Endothelial cell of umbilical vein (primary cell): ENCODE measurements around the gene DARS1. TPM values are rescaled to one million over a fixed set of nuclear protein-coding genes. Genes with fewer than 3 reads are reported as not detected.
"Not testable (repeated sequence)": the region's sequence is repeated elsewhere in the genome, so short reads cannot be mapped to it uniquely, and the experiment has no call there.

Source experiments
- BruUV-seq: library from RNA; stranded (reverse); fragments of 400-500 nt; replicated peaks from 2 replicates; lab custom pipeline; 2021; lab: Mats Ljungman, UMichigan
- CTCF ChIA-PET: fragments of 300-600, 350-600 bp; sonication (Branson Sonifier 250); formaldehyde crosslinking; loops from one replicate; lab custom pipeline; 2021; ENCODE audit warnings: antibody characterized with exemption, inconsistent platforms; lab: Charles Lee
- POLR2A ChIA-PET: fragments of 300-600, 350-600 bp; sonication (Branson Sonifier 250); formaldehyde crosslinking; loops from one replicate; lab custom pipeline; 2021; ENCODE audit warnings: antibody characterized with exemption, inconsistent platforms; lab: Charles Lee
- DNase-seq: peaks from one replicate; pipeline ENCODE4 v3.0.0-alpha.2; 2011; ENCODE audit warnings: low read depth, low spot score
- FAIRE-seq: peaks from 2 replicates; lab custom pipeline; 2011; peaks lifted over from hg19 to GRCh38; lab: Jason Lieb, UNC
- H2AFZ ChIP-seq: 2 replicates; pipeline ENCODE4 v1.6.0; 2012; ENCODE audit warnings: low read depth, low read length, control low read depth, inconsistent platforms
- H3K27ac ChIP-seq: 2 replicates; pipeline ENCODE4 v1.5.1; 2011; ENCODE audit warnings: low read depth, mild to moderate bottlenecking, control low read depth, low read length, moderate library complexity; ENCODE audit not compliant: insufficient read depth
- H3K27me3 ChIP-seq, 2 experiments: 2 replicates each; pipeline versions ENCODE4 v1.6.0 to v1.6.1; 2011; ENCODE audit warnings: low read length in 2 of 2, mixed read lengths in 1 of 2; ENCODE audit not compliant: control insufficient read depth in 2 of 2, insufficient read depth in 2 of 2
- H3K36me3 ChIP-seq, 2 experiments: 2 replicates in 1 of 2; 3 replicates in 1 of 2; pipeline ENCODE4 v1.5.1; 2011; ENCODE audit warnings: low read length in 2 of 2, mild to moderate bottlenecking in 1 of 2, moderate library complexity in 1 of 2; ENCODE audit not compliant: control insufficient read depth in 2 of 2, insufficient read depth in 2 of 2; ENCODE audit errors: extremely low read depth in 1 of 2
- H3K4me1 ChIP-seq: 3 replicates; pipeline ENCODE4 v1.5.1; 2011; ENCODE audit warnings: mild to moderate bottlenecking, low read length; ENCODE audit not compliant: control insufficient read depth, insufficient read depth; ENCODE audit errors: extremely low read depth
- H3K4me2 ChIP-seq: 2 replicates; pipeline ENCODE4 v1.6.1; 2011; ENCODE audit warnings: low read length, control low read depth, mixed read lengths; ENCODE audit not compliant: insufficient read depth
- H3K4me3 ChIP-seq, 3 experiments: fragments of 200-600 bp in 1 of 3; sonication (generic), shearing (Covaris generic) in 1 of 3; replicated peaks in 1 of 3; 2 replicates each; pipeline ENCODE4 v1.5.1; 2011 to 2016; ENCODE audit warnings: control low read depth in 3 of 3, low read length in 3 of 3, mild to moderate bottlenecking in 2 of 3, inconsistent platforms in 1 of 3, low read depth in 1 of 3, moderate library complexity in 1 of 3; ENCODE audit not compliant: insufficient read depth in 1 of 3
- H3K79me2 ChIP-seq: 2 replicates; pipeline ENCODE4 v1.6.0; 2012; ENCODE audit warnings: low read length, inconsistent platforms; ENCODE audit not compliant: control insufficient read depth, insufficient read depth
- H3K9ac ChIP-seq: replicated peaks from 2 replicates; pipeline ENCODE3; 2011; ENCODE audit warnings: low read length, control low read depth; ENCODE audit not compliant: insufficient read depth; ENCODE audit errors: extremely low read depth
- H3K9me1 ChIP-seq: replicated peaks from 3 replicates; pipeline ENCODE4 v1.6.0; 2011; ENCODE audit warnings: mild to moderate bottlenecking, low read length; ENCODE audit not compliant: control insufficient read depth, insufficient read depth; ENCODE audit errors: extremely low read depth
- H3K9me3 ChIP-seq: replicated peaks from 2 replicates; pipeline ENCODE4 v1.5.1; 2012; ENCODE audit warnings: low read length, inconsistent platforms; ENCODE audit not compliant: control insufficient read depth, insufficient read depth
- H4K20me1 ChIP-seq: replicated peaks from 2 replicates; pipeline ENCODE3; 2011; ENCODE audit warnings: mild to moderate bottlenecking, low read length; ENCODE audit not compliant: control insufficient read depth, insufficient read depth; ENCODE audit errors: extremely low read depth
- CTCF ChIP-seq, 2 donors: IDR thresholded peaks; 1 replicate in 1 of 2; 2 replicates in 1 of 2; pipeline ENCODE4 v1.5.1; 2011; ENCODE audit warnings: low read length in 2 of 2, mild to moderate bottlenecking in 2 of 2, moderate library complexity in 2 of 2, control low read depth in 1 of 2, inconsistent platforms in 1 of 2, low read depth in 1 of 2; ENCODE audit not compliant: insufficient read depth in 1 of 2; ENCODE audit errors: extremely low read depth in 1 of 2
- EZH2 ChIP-seq: IDR thresholded peaks from 2 replicates; pipeline ENCODE4 v1.6.1; 2012; ENCODE audit warnings: borderline replicate concordance, low read depth, mild to moderate bottlenecking, moderate library complexity, low read length, inconsistent platforms; ENCODE audit not compliant: severe bottlenecking
- FOS ChIP-seq: IDR thresholded peaks from 2 replicates; pipeline ENCODE4 v1.6.1; 2011; ENCODE audit warnings: mild to moderate bottlenecking, low read length, moderate library complexity, borderline replicate concordance; ENCODE audit not compliant: insufficient read depth
- GATA2 ChIP-seq: IDR thresholded peaks from 2 replicates; pipeline ENCODE4 v1.7.0; 2011; ENCODE audit warnings: low read depth, mild to moderate bottlenecking, moderate library complexity, mixed read lengths, low read length; ENCODE audit not compliant: insufficient read length, insufficient read depth
- JUN ChIP-seq: IDR thresholded peaks from 2 replicates; pipeline ENCODE4 v1.6.1; 2011; ENCODE audit warnings: borderline replicate concordance, low read depth; ENCODE audit not compliant: insufficient read length, insufficient read depth
- MAX ChIP-seq: IDR thresholded peaks from 2 replicates; pipeline ENCODE4 v1.6.1; 2011; ENCODE audit not compliant: insufficient read depth, insufficient read length
- MYC ChIP-seq: IDR thresholded peaks from one replicate; pipeline ENCODE4 v1.6.1; 2011; ENCODE audit warnings: mild to moderate bottlenecking, low read depth, low read length
- POLR2A ChIP-seq: IDR thresholded peaks from 2 replicates; pipeline ENCODE4 v1.6.1; 2012; ENCODE audit warnings: low read depth, mild to moderate bottlenecking, control low read depth, low read length
- POLR2AphosphoS5 ChIP-seq: IDR thresholded peaks from 2 replicates; pipeline ENCODE4 v1.6.1; 2012; ENCODE audit warnings: low read depth, mild to moderate bottlenecking, control low read depth, low read length, moderate library complexity; ENCODE audit not compliant: insufficient read depth
- dilution Hi-C: fragments of 300-500 bp; cut with MboI; formaldehyde crosslinking; loops from one replicate; pipeline ENCODE4 v1.15.0; 2019; ENCODE audit warnings: low sequenced_read_pairs; ENCODE audit not compliant: extremely low pct_ligation_motif_present
- intact Hi-C: fragments of 100-400 bp; cut with micrococcal nuclease; formaldehyde crosslinking; loops from one replicate; pipeline ENCODE4 v1.10.0; 2022
- polyA plus RNA-seq, 4 experiments: library from polyadenylated mRNA; depleted of rRNA in 3 of 4; stranded (reverse) in 3 of 4; unstranded in 1 of 4; fragments of >200 nt; gene quantifications; 2 replicates each; pipeline versions ENCODE4 v1.2.1 to v1.2.3, GENCODE V29; 2011 to 2012; ENCODE audit warnings: missing spikeins in 1 of 4
- total RNA-seq: library from RNA; stranded (reverse); gene quantifications from 2 replicates; pipeline ENCODE4 v1.2.3, GENCODE V29; 2021

The DARS1 gene
- total and polyA plus RNA-seq, 2 donors (not counting 3 experiments of a cell fraction or from before 2014, with no cell fraction given): 20.9 to 41.5 TPM

- BruUV-seq: no TSS peak
- H4K20me1 ChIP-seq: no peaks in the 10 kb centered on the region
- no peaks in the 10 kb centered on the region for H3K9me3 ChIP-seq
- no peak overlapping the region for H3K4me3 ChIP-seq
- no peak overlapping the region for H3K4me2 ChIP-seq
- no peak overlapping the region for H3K9ac ChIP-seq
- no peaks in the 10 kb centered on the region for H3K36me3 ChIP-seq
- dilution Hi-C loops: no loop called here
- H3K79me2 ChIP-seq: no peaks in the 10 kb centered on the region
- FAIRE-seq (no peak), DNase-seq (no peak)
- H3K4me1 ChIP-seq: no peaks in the 10 kb centered on the region
- H3K27ac ChIP-seq: no peak overlapping the region
- intact Hi-C loops: no loop called here
- no peaks in the 10 kb centered on the region for H3K9me1 ChIP-seq
- POLR2A ChIA-PET: no interaction called here
- TF ChIP-seq GATA2 (no peak), POLR2A (no peak), POLR2AphosphoS5 (no peak), EZH2 (no peak), FOS (no peak), MYC (no peak), MAX (no peak), JUN (no peak), CTCF (IDR thresholded peaks at IDR 0.05; ENCODE audit: extremely low read depth in 1 of 2, insufficient read depth in 1 of 2, low read depth in 1 of 2, low read length in 2 of 2) (no peak)
- H2AFZ ChIP-seq: no peak overlapping the region
- CTCF ChIA-PET: no interaction called here
- peaks cover 0 to 4% of the 10 kb centered on the region in 2 experiments for H3K27me3 ChIP-seq
Measured at GRCh38 chr2:135890149-135890548, 95.3 kb downstream of the DARS1 start.

GRCh38 chr2:135888587-135888986 lies 96.8 kb downstream of the DARS1 start:
- H3K9ac ChIP-seq, H3K9me1 ChIP-seq, dilution Hi-C loops, H3K36me3 ChIP-seq, H3K27me3 ChIP-seq, H2AFZ ChIP-seq, H4K20me1 ChIP-seq, H3K9me3 ChIP-seq, BruUV-seq, H3K4me2 ChIP-seq, H3K27ac ChIP-seq, DNase-seq, H3K79me2 ChIP-seq, intact Hi-C loops, CTCF ChIA-PET, H3K4me3 ChIP-seq, H3K4me1 ChIP-seq, POLR2A ChIA-PET, FAIRE-seq: not testable (repeated sequence)
